Lung (tissue), 12 donors: ENCODE results near the gene OTX1. TPM values are rescaled to one million over a fixed set of nuclear protein-coding genes. Genes with fewer than 3 reads are reported as not detected.
A peak's percentile ranks its signal among the peaks of the same experiment; 100 is the strongest.

Experiments
- ATAC-seq: fragments of 200-7000 bp; cut with Tn5 transposase; one replicate; pipeline ENCODE4 v1.9.1; 2020; ENCODE audit warnings: moderate number of reproducible peaks; ENCODE audit not compliant: insufficient read depth, low FRiP score
- DNase-seq, 3 donors: peaks; one replicate each; pipeline ENCODE4 v3.0.0-alpha.2; 2013 to 2017
- H3K27ac ChIP-seq, 2 donors: one replicate each; pipeline ENCODE4 v1.5.1; 2013; ENCODE audit warnings: mild to moderate bottlenecking in 2 of 2, moderate library complexity in 2 of 2, control low read depth in 1 of 2, inconsistent platforms in 1 of 2, low read depth in 1 of 2, low read length in 1 of 2
- H3K27me3 ChIP-seq, 3 donors: one replicate each; pipeline ENCODE4 v1.5.1; 2013; ENCODE audit warnings: low read length in 2 of 3; ENCODE audit not compliant: control insufficient read depth in 3 of 3, insufficient read depth in 3 of 3
- H3K36me3 ChIP-seq, 4 donors: one replicate each; pipeline ENCODE4 v1.5.1; 2013; ENCODE audit warnings: low read length in 4 of 4, mild to moderate bottlenecking in 1 of 4, moderate library complexity in 1 of 4; ENCODE audit not compliant: control insufficient read depth in 4 of 4, insufficient read depth in 4 of 4
- H3K4me1 ChIP-seq, 5 donors: one replicate each; pipeline ENCODE4 v1.5.1; 2013; ENCODE audit warnings: low read length in 5 of 5, mild to moderate bottlenecking in 2 of 5, moderate library complexity in 1 of 5; ENCODE audit not compliant: control insufficient read depth in 5 of 5, insufficient read depth in 5 of 5
- H3K4me3 ChIP-seq: one replicate; pipeline ENCODE4 v1.5.1; 2013; ENCODE audit warnings: mild to moderate bottlenecking, control low read depth, moderate library complexity
- H3K9ac ChIP-seq, 2 donors: one replicate each; pipeline ENCODE4 v1.5.1; 2013; ENCODE audit warnings: low read length in 2 of 2, control low read depth in 1 of 2; ENCODE audit not compliant: insufficient read depth in 1 of 2
- H3K9me3 ChIP-seq, 4 donors: one replicate each; pipeline ENCODE4 v1.5.1; 2013; ENCODE audit warnings: low read length in 3 of 4, mild to moderate bottlenecking in 1 of 4, moderate library complexity in 1 of 4; ENCODE audit not compliant: control insufficient read depth in 4 of 4, insufficient read depth in 3 of 4
- WGBS, 2 donors: extraction: QIAGEN DNeasy Blood & Tissue Kit; methylation state at CpG; one replicate each; pipeline ENCODE4 v1.1.7; 2013; 5-methylcytosine and 5-hydroxymethylcytosine counted together
- polyA plus RNA-seq, 2 donors: library from polyadenylated mRNA; stranded (reverse); fragments of 200-250 nt; gene quantifications; one replicate each; pipeline ENCODE4 v1.2.1, GENCODE V29; 2013
- total RNA-seq, 2 donors: library from RNA; depleted of rRNA in 1 of 2; stranded (reverse); fragments of >200 nt in 1 of 2; gene quantifications; one replicate each; pipeline ENCODE4 v1.2.1, GENCODE V29; 2014 to 2021
- TF ChIP-seq, protein P1 (sequence below): IDR thresholded peaks from 2 replicates; pipeline ENCODE4 v1.5.1; 2012; ENCODE audit warnings: mild to moderate bottlenecking; ENCODE audit errors: control extremely low read depth, extremely low read depth
- donor health status: control.
- donor health status: control.
- donor health status: Bipolar disorder and iron deficiency.
- donor health status: healthy.
- donor health status: DM: yes; HTN: yes; CAD: no.

The OTX1 gene
- total and polyA plus RNA-seq, 4 donors: 0.11 to 1.0 (median 0.34) TPM

DNA sequence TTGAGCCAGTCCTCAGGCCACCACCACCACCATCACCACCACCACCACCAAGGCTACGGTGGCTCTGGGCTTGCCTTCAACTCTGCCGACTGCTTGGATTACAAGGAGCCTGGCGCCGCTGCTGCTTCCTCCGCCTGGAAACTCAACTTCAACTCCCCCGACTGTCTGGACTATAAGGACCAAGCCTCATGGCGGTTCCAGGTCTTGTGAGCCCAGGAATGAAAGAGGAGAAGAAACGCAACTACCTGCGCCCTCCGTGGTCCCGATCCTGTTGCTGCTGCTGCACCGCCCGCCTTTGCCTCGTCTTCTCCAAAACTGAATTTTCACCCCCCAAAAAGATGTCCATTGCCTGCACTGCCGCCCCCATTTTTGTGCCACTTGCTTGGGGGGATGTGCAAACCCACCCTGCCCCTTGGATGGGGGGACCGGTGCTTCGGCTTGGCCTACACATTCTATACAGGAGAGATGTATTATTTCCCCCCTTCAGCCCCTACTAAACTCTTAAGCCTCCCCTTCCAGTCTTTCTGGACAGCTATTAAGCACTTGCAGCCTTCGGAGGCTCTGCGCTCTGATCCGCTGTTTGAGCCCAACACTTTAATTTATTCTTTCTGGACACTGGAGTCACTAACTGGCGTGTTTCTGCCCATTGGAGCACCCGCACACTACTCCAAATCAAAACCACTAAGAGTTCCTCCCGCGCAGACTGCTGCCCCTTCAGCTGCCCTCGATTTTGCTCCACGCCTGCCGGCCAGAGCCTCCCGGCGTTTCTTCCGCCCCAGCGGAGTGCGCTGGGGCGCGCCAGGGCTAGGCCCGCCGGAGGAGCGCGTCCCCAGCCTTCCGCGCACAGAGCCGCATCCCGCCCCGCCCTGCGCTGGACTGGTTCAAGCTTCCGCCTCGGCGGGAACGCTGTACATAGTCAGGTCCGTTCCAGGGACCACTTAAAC is 5.7 kb downstream of the OTX1 start:
- 9 to 12% methylated on average over 49 of the region's 49 CpGs for WGBS, 2 donors
- H3K9ac ChIP-seq: no peak overlapping the region
- no peaks in the 10 kb centered on the region for H3K36me3 ChIP-seq
- H3K27ac ChIP-seq: no peak overlapping the region
- ATAC-seq: no peak
- TF ChIP-seq, protein P1, sequence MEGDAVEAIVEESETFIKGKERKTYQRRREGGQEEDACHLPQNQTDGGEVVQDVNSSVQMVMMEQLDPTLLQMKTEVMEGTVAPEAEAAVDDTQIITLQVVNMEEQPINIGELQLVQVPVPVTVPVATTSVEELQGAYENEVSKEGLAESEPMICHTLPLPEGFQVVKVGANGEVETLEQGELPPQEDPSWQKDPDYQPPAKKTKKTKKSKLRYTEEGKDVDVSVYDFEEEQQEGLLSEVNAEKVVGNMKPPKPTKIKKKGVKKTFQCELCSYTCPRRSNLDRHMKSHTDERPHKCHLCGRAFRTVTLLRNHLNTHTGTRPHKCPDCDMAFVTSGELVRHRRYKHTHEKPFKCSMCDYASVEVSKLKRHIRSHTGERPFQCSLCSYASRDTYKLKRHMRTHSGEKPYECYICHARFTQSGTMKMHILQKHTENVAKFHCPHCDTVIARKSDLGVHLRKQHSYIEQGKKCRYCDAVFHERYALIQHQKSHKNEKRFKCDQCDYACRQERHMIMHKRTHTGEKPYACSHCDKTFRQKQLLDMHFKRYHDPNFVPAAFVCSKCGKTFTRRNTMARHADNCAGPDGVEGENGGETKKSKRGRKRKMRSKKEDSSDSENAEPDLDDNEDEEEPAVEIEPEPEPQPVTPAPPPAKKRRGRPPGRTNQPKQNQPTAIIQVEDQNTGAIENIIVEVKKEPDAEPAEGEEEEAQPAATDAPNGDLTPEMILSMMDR: no peak
- no peak overlapping the region for H3K4me3 ChIP-seq
- peaks cover 25 to 93% (median 85%) of the 10 kb centered on the region in 3 donors for H3K27me3 ChIP-seq
- peak in 2 of 3 donors; percentile 58 to 61 for DNase-seq
- peaks cover 0 to 45% (median 11%) of the 10 kb centered on the region in 5 donors for H3K4me1 ChIP-seq
- H3K9me3 ChIP-seq: peaks cover 0 to 49% (median 0%) of the 10 kb centered on the region in 4 donors

DNA sequence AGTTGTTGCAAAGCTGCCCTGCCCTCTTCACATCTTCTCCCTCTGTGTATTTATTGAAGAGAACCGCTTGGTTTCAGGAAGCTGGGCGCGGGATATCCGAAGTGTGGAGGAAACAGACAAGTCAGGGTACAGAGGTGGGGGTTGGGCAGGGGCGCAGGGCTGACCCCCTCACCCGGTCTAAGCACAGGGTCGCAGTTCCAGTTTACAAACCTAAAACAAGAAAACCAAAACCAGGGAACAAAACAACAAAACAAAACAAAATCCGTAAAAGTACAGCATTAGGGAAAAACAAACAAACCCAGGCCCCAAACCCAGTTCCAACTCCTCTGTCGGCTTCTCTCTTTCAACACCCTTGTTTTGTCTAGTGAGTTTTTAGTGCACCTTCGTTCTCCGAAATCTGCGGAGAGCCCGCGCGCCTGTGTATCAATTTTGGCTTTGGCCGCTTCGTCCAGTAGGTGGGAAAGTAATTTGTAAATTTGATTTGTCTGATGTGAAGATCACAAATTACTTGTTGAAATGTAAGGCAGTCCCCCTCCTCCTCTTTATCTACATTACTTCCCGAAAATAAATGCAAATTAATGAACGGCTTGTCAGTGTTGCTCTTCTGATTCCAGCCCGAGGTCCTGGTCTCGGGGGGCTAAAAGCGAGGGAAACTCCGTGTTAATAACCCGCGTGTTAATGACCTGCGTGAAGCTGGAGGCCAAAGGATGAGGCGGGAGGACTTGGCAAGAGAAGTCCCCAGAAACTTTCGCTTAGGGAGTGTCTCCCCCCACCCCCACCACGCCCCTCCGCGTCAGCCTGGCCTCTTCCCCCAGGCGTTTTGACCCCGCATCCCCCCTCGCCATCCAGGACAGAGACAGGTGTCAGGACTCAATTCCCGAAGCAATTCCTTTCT is 6.9 kb downstream of the OTX1 start:
- Histone ChIP-seq H3K4me1 (peaks cover 0 to 44% (median 11%) of the 10 kb centered on the region in 5 donors), H3K9ac (no peak overlapping the region), H3K4me3 (no peak overlapping the region), H3K36me3 (no peaks in the 10 kb centered on the region), H3K9me3 (peaks cover 0 to 45% (median 0%) of the 10 kb centered on the region in 4 donors), H3K27me3 (peaks cover 19 to 93% (median 90%) of the 10 kb centered on the region in 3 donors), H3K27ac (no peak overlapping the region)
- DNase-seq: peak in 2 of 3 donors; percentile 26 to 57
- TF ChIP-seq, protein P1: no peak
- ATAC-seq: no peak
- 10 to 14% methylated on average over 35 of the region's 35 CpGs for whole genome bisulfite sequencing, 2 donors

DNA sequence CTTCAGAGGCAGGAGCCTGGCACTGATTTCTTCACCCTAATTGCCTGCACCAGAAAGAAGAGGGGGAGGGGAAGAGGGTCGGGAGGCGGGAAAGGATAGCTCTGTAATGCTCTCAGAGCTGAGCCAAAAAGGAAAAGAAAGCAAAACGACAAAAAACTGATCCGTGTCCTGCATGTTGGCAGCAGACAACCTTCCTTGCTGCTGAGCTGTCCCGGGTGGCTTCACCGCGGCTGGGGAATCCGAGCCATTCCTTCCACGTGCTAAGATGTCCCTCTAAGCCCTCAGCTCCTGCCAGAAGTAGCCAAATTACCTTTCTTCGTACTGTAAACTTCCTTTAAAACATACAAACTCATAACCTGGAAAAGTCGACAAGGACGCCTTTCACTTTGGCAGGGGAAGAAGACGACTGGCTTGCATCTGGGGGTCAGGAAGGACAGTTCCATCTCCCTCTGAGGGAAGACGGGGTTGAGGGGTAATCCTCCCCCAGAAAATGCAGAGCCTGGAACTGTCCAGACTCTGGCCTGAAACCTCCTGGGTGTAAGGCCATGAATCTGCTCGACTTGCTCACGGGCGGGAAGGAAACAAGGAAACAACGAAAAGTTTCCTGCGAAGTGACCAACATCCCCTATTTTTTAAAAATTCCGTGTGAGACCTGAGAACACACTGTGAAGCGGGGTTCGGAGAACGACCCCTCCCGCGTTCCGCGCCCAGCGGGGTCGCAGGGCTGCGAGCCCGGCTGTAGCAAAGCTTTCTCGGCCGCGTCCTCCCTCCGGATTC is 7.7 kb downstream of the OTX1 start:
- H3K27me3 ChIP-seq: peaks cover 11 to 93% (median 89%) of the 10 kb centered on the region in 3 donors
- H3K27ac ChIP-seq: no peak overlapping the region
- 7 to 10% methylated on average over 35 of the region's 35 CpGs for WGBS, 2 donors
- no peak for ATAC-seq
- DNase-seq: peak in 2 of 3 donors; percentile 61 to 74
- no peaks in the 10 kb centered on the region for H3K36me3 ChIP-seq
- TF ChIP-seq, protein P1: no peak
- no peak overlapping the region for H3K4me3 ChIP-seq
- H3K9ac ChIP-seq: no peak overlapping the region
- peaks cover 0 to 40% (median 11%) of the 10 kb centered on the region in 5 donors for H3K4me1 ChIP-seq
- H3K9me3 ChIP-seq: peaks cover 0 to 39% (median 0%) of the 10 kb centered on the region in 4 donors
